HFF-Myc (cell line): ENCODE data around the gene GRIFIN.

Experiments used
- DNase-seq: peaks from one replicate; pipeline ENCODE4 v3.0.0-alpha.2; 2011; ENCODE audit warnings: low read depth; ENCODE audit errors: extremely low read depth
- H3K4me3 ChIP-seq: replicated peaks from 2 replicates; pipeline ENCODE4 v1.5.1; 2011; ENCODE audit warnings: low read depth, mild to moderate bottlenecking, control low read depth, low read length
- CTCF ChIP-seq: IDR thresholded peaks from 2 replicates; pipeline ENCODE4 v1.5.1; 2012; ENCODE audit warnings: mild to moderate bottlenecking, low read depth, low read length, control low read depth; ENCODE audit errors: missing control alignments

Gene GRIFIN

GRCh38 chr7:2484868-2485267 lies 8.7 kb upstream of the GRIFIN start:
- no peak for TF ChIP-seq CTCF
- no peak overlapping the region for H3K4me3 ChIP-seq
- DNase-seq = no peak

- no peak for DNase-seq
- TF ChIP-seq CTCF = no peak
- H3K4me3 ChIP-seq = no peak overlapping the region
Observed at GRCh38 chr7:2483494-2483893, 7.3 kb upstream of the GRIFIN start.

- no peak overlapping the region for H3K4me3 ChIP-seq
- TF ChIP-seq CTCF = peak; percentile 11
- DNase-seq = no peak
Observed at GRCh38 chr7:2482725-2483451, 6.7 kb upstream of the GRIFIN start.

- DNase-seq = no peak
- H3K4me3 ChIP-seq = no peak overlapping the region
- TF ChIP-seq CTCF = no peak
Observed at GRCh38 chr7:2481195-2481594, 5.0 kb upstream of the GRIFIN start.

- TF ChIP-seq CTCF = no peak
- DNase-seq = no peak
- no peak overlapping the region for H3K4me3 ChIP-seq
Observed at GRCh38 chr7:2480070-2480408, 3.8 kb upstream of the GRIFIN start.

- H3K4me3 ChIP-seq = no peak overlapping the region
Observed at GRCh38 chr7:2479276-2480069, 3.3 kb upstream of the GRIFIN start.

More at GRCh38 chr7:2479276-2480069, 3.3 kb upstream of the GRIFIN start:
- DNase-seq = no peak
- no peak for TF ChIP-seq CTCF
